ENCODE measurements around the gene SLC16A4.

The SLC16A4 gene

DNA sequence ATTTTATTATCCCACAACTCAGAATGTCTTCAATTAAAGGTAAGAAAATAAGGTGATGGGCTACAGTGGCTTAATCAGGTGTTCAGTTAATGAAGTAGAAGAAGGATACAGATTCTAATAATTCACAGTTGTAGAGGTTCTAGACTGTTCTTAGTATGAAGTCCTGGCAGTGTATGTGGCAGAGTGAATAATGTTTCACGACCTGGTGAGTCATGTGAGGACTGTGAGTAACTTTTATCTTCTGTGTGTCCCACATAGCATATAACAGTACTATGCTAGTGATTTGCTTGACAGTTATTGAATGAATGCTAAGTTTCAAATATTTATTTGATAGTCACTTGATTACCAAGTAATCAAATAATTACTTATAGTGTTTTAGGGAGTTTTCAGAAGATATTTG, 20.0 kb downstream of the SLC16A4 start:
- in situ Hi-C loops (cut with HindIII; ENCODE audit: low sequenced_read_pairs), result no loop called here

DNA sequence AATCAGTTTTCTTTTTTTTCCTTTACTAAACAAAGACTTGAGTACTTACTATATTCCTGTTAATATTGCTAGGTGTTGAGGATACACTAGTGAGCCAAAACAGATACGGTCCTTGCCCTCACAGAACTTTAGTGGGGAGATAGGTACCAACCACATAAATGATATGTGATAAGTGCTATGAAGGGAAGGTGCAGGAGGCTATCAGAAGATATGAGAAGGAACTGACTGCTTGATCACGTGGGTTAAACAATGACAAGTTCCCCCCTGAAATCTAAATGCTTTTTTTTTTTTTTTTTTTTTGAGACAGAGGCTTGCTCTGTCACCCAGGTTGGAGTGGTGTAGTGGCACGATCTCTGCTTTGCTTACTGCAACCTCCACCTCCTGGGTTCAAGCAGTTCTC, 26.6 kb downstream of the SLC16A4 start:
- in situ Hi-C loops (cut with HindIII; ENCODE audit: low sequenced_read_pairs), result no loop called here

DNA sequence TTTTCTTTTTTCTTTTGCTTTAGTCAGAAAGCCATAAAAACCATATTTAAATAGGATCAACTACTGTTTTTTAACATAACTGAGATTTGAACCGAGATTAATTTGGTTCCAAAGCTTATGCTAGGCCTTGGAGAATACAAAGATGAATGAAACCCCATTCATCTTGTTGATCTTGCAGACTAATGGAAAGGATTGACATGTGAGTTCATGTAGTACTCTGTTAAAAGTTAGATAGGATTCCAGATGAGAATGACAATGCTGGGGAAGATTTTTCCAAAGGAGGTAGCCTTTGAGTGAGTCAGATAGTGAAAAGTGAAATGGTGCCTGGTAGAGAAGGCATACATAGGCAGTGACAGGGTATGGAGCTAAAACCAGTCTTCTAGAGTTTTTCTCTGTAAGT, 29.0 kb downstream of the SLC16A4 start:
- in situ Hi-C loops (cut with HindIII; ENCODE audit: low sequenced_read_pairs), result no loop called here

DNA sequence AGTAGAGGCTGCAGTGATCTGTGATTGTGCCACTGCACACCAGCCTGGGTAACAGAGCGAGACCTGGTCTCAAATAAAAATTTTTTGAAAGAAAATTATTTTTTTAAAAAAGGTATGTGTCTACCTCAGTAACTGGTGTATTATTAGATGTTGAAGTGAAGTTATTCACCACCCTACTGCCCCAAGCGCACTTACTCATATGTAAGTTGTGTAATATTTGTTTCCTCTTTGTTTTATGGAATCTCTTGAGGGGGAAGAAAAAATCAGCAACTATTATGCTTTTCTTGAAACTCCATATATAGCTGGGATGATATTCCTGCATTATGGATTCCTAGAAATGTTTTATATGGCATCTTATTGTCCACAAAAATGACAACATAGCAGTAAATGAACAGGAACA, 30.4 kb downstream of the SLC16A4 start:
- in situ Hi-C loops (cut with HindIII; ENCODE audit: low sequenced_read_pairs), result no loop called here

DNA sequence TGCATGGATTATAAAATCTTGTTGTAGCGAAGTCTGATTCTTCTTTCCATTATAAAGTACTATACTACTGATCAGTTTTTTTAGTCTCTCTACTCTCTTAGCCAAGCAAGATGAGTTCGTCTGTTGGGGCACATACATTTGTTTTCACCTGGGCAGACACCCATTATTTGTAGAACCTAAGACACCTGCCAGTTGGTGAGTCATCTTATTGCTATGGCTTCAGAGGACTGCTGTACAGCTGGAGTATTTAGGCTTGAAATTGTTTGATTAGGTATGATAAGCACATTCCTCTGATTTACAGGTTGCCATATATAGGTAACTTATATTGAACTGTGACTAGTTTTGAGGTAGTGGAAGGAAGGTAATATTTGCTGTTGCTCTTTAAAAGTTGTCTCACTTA, 34.4 kb downstream of the SLC16A4 start:
- in situ Hi-C loops (cut with HindIII; ENCODE audit: low sequenced_read_pairs), result no loop called here

DNA sequence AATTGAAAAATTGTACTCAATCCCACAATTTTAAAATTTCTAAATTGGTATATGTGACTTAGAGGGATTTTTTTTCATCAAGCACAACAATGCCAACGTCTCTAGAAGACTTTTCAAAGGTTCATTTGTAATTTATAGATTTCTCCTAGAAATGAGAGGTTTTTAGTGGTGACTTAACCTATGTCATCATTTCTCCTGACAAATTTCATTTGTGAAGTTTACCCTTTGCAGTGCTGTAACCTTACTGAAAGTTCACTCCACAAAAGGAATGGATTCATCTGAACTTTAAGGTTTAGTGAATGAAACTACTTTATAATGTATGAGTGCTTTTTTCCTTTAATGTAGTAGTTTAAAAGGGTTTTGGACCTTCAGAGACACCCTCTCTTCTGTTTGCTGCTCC, 35.5 kb downstream of the SLC16A4 start:
- in situ Hi-C loops (cut with HindIII; ENCODE audit: low sequenced_read_pairs), result no loop called here

DNA sequence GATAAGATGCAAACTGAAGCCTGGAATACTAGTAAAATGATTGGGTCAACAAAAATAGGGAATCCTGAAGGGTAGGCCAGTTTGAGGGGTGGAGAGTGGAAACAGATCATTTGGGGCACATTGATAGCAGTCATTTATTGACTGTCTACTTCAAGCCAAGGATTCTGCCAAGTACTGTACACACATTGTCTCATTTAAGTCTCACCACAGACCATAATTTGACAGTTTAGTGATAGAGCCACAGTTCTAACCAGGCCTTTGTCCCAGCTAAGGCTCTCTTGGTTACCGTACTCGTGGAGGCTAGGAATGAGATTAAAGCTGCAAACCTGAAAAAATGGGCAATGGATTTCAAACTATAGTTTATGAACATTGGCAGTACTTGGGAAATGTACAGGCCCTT, 40.5 kb downstream of the SLC16A4 start:
- in situ Hi-C loops (cut with HindIII; ENCODE audit: low sequenced_read_pairs), result no loop called here

DNA sequence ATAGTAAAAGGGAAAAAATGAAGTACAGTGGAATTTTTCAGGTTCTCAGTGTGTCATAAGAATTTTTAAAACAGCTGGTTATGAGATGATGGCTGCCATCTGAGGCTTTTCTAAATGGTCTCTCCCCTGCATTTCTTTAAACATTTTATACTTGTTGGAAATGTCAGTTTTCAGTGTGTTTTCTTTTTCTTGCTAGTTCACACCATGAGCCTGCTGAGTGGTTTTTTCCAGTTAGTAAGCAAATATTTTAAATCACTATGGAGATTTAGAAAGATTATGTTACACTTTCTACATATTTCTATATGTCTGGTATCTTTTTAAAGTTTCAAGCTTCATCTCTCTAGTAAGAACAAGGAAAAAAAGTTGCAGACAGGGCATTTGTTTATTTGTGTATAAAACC, 42.1 kb downstream of the SLC16A4 start:
- in situ Hi-C loops (cut with HindIII; ENCODE audit: low sequenced_read_pairs), result no loop called here

DNA sequence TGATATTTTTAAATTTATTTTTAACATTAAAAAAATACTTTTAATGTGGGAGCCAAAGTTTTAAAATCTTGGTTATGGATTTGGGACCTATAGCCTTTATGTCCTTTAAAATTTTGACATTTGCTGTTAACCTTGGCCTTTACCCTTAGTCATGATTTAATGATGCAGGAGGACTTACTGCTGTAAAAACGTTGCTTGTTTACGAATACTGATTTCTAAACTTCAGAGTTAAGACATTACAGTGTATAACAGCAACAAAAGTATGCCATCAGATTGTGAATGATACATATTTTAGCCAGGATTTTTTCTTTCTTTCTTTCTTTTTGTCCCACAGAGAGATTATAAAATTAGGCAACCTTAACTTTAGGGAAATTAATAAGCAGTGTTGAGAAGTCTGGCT, 42.8 kb downstream of the SLC16A4 start:
- in situ Hi-C loops (cut with HindIII; ENCODE audit: low sequenced_read_pairs), result no loop called here

DNA sequence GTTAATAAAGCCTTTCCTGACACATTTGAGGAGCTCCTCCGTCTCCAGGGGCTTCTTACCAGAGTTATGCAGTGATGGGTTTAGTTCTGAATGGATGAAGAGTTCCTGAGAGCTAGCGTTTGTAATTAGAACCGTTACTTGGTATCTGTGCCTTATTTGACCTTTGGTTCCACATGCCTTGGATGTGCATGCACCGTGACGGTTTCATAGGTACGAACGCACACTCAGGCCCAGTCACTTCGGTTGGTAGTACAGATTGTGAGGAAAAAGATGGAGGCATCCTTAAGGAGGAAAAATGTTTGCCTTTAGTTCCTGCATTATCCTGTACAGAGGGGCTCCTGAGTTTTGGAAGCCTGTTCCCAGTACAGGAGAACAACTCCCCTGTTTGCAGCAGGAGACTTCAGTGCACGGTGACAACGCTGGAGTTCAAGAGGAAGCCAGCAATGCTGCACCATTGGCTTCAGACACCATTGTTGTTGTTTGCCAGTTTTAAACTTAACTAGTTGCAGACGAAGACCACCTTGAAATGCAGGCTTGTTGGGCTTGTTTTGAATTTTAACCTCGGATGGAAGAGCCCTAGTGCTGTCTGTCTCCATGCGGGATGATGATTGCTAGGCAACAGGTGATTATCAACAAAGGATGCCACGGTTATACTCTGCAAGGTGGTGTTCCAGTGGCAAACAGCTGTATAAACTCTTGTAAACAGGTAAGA, 43.5 kb downstream of the SLC16A4 start:
- in situ Hi-C loops (cut with HindIII; ENCODE audit: low sequenced_read_pairs), result no loop called here

DNA sequence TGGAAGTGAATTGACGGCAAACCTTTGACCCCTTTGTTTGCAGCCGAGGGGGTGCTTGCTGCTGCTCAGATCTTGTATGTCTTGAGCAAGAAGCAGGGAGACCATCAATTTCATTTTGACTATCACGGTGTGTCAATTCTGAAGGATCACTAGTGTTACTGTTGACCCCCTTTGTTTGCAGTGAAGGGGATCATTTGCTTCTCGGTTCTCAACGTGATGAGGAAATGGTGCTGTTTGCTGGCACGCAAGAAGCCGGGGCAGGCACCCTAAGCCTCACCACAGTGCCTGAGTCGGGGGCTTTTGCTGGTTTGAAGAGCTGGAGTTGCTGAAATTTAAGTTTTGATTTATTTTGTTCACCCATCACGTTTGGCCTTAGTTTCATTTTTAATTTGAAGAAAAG, 44.1 kb downstream of the SLC16A4 start:
- in situ Hi-C loops (cut with HindIII; ENCODE audit: low sequenced_read_pairs), result no loop called here

DNA sequence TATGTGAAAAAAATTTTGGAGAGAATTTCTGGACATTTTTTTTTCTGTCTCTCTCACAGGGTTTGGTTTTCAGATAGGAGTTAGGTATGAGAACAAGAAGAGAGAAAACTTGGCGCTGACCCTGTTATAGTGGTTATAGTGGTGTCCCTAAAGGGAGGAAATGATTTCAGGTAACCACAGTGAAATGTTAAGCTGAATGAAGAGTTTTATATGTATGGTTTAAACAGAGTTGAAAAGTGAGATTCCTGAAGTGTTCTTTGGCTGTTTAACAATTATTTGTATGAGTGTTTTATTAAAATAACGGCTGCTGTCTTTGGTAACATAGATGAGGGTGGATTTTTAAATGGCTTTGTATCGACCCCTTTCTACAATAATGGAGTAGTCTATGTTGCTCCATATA, 45.3 kb downstream of the SLC16A4 start:
- in situ Hi-C loops (cut with HindIII; ENCODE audit: low sequenced_read_pairs), result no loop called here

DNA sequence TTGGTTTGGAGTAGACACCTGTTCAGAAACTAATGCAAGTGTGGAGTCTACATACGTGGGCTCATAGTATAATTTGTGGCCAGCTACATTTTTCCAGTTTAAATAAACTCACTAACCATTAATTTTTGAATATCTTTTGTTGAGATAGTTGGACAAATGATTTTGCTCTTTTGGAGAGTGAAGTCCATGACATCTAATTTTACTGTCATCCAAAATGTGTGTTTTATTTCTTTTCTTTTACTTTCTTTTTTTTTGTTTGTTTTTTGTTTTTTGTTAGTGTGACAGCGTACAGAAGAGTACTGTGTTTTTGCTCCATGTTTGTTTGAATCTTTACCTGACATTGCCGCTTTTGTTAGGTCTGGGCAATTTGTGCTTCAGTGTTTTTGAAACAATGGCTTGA, 46.7 kb downstream of the SLC16A4 start:
- in situ Hi-C loops (cut with HindIII; ENCODE audit: low sequenced_read_pairs), result no loop called here

DNA sequence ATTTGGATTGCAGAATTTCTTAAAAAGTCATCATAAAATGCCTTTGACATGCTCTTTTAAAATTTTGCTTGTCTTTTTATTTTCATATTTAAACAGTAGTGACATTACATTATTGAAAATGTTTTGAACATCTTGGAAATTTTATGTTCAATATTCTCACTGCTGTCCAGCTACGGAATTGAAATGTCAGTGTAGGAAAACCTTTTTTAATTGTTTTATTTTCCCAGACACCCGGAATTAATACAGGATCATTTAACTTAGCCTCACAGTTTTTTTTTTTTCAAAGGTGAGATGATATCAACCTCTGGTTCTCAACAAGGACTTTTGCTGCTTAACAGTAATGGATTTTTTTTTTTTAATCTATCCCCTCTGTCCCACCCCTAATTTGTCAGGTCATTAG, 47.6 kb downstream of the SLC16A4 start:
- in situ Hi-C loops (cut with HindIII; ENCODE audit: low sequenced_read_pairs), result no loop called here

DNA sequence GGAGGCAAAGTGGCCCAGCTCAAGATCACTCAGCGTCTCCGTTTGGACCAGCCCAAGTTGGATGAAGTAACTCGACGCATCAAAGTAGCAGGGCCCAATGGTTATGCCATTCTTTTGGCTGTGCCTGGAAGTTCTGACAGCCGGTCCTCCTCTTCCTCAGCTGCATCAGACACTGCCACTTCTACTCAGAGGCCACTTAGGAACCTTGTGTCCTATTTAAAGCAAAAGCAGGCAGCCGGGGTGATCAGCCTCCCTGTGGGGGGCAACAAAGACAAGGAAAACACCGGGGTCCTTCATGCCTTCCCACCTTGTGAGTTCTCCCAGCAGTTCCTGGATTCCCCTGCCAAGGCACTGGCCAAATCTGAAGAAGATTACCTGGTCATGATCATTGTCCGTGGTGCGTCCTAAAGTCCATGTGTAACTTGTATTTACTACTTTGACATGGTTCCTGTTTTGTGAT, 48.9 kb downstream of the SLC16A4 start:
- in situ Hi-C loops (cut with HindIII; ENCODE audit: low sequenced_read_pairs), result no loop called here

DNA sequence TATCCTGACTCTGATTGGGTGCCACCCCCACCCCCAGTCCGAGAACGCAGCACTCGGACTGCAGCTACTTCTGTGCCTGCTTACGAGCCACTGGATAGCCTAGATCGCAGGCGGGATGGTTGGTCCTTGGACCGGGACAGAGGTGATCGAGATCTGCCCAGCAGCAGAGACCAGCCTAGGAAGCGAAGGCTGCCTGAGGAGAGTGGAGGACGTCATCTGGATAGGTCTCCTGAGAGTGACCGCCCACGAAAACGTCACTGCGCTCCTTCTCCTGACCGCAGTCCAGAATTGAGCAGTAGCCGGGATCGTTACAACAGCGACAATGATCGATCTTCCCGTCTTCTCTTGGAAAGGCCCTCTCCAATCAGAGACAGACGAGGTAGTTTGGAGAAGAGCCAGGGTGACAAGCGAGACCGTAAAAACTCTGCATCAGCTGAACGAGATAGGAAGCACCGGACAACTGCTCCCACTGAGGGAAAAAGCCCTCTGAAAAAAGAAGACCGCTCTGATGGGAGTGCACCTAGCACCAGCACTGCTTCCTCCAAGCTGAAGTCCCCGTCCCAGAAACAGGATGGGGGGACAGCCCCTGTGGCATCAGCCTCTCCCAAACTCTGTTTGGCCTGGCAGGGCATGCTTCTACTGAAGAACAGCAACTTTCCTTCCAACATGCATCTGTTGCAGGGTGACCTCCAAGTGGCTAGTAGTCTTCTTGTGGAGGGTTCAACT, 49.5 kb downstream of the SLC16A4 start:
- in situ Hi-C loops (cut with HindIII; ENCODE audit: low sequenced_read_pairs), result no loop called here

DNA sequence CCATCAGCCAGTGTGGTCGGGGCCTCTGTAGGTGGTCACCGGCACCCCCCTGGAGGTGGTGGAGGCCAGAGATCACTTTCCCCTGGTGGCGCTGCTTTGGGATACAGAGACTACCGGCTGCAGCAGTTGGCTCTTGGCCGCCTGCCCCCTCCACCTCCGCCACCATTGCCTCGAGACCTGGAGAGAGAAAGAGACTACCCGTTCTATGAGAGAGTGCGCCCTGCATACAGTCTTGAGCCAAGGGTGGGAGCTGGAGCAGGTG, 50.7 kb downstream of the SLC16A4 start:
- in situ Hi-C loops (cut with HindIII; ENCODE audit: low sequenced_read_pairs), result no loop called here

DNA sequence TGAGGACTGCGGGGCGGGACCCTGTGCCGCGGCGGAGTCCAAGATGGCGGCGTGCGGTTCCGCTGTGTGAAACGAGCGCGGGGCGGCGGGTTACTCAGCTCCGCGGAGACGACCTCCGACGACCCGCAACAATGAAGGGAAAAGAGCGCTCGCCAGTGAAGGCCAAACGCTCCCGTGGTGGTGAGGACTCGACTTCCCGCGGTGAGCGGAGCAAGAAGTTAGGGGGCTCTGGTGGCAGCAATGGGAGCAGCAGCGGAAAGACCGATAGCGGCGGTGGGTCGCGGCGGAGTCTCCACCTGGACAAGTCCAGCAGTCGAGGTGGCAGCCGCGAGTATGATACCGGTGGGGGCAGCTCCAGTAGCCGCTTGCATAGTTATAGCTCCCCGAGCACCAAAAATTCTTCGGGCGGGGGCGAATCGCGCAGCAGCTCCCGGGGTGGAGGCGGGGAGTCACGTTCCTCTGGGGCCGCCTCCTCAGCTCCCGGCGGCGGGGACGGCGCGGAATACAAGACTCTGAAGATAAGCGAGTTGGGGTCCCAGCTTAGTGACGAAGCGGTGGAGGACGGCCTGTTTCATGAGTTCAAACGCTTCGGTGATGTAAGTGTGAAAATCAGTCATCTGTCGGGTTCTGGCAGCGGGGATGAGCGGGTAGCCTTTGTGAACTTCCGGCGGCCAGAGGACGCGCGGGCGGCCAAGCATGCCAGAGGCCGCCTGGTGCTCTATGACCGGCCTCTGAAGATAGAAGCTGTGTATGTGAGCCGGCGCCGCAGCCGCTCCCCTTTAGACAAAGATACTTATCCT, 51.2 kb downstream of the SLC16A4 start:
- in situ Hi-C loops (cut with HindIII; ENCODE audit: low sequenced_read_pairs), result no loop called here

DNA sequence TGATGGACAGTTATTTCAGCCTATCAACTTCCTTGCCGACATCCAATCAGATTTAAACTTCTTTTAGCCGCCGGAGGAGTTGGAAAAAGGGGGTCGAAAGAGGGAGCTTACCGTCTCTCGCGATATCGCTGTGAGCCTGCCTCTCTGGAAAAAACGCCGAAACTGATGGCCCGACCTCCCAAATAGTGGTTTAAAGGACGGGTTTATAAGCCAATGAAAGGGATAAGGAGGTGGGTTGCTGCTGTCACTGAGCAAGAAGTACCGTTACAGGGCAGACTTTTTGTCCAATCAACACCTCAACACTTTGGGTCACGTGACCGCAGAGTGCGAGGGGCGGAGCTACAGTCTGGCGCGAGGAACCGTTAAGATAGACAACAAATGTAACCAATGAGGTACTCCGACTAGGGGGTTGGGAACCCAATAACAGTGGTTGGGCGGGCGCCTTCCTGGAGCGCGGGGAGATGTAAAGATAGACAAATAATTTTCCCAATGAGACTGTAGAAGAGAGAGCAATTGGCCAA, 51.9 kb downstream of the SLC16A4 start, which contains the start of gene RBM15:
Gene RBM15, plus strand, starts transcription at position 492 of the 521 bp plus-strand sequence. Its CDS starts 29 bp downstream, at position 521.
- in situ Hi-C loops (cut with HindIII; ENCODE audit: low sequenced_read_pairs), result no loop called here

DNA sequence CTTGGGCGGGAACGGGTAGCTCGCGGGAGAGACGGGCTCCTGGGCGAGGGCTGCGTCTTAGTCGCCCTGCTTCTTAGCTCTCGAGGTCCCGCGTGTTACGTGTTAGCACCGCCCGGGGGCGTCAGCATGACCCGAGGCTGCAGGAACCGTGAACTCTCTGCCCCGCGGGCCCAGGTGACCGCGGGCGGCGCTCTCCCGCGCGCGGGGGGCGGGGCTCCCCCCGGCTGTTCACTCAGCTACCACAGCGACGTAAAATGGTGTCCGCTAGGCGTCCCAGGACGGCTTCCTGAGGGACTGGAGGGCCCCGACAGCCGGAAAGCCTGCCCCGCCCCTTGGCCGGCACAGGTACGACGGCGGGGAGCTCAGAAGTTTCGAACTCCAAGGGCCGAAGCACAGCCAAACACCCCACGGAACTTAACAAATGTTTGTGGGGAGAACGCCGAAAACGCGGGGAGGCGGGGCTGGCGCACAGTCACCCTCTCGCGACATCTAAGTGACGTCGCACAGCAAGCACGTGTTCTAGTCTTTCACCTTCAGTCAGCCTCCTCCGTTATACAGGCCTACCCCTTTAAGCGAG, 52.4 kb downstream of the SLC16A4 start:
- in situ Hi-C loops (cut with HindIII; ENCODE audit: low sequenced_read_pairs), result no loop called here

DNA sequence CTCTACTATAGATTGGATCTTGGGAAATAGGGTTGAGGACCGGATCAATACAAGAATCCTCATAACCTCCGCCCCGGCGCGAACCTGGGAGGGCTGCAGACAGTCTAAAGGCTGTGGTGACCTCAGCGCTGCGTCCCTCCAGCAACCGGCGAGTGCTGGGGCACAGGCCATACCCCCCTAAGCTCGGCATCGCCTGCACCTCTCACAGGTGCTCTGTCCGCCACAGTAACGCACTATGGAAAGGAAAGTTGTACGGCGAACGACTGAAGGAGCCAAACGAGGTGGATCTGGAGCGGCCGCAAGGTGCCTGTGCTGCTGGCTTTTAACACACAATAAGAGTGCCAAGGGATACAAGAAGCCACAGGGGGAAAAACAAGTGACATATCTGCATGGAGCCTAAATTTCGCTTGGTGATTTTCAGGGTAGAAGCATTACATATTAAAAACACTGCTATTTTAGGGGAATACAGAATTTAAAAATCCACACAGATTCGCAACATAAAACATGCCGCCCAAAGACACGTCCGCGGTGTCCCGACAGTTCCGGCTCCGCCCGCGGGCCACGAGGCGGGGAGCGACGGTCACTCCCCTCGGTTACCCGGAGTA, 53.0 kb downstream of the SLC16A4 start:
- in situ Hi-C loops (cut with HindIII; ENCODE audit: low sequenced_read_pairs), result no loop called here
